Activated naive CD4-positive, alpha-beta T cell treated with anti-CD3 and anti-CD28 coated beads, Interleukin-2, amount 10 ng/mL, durations not matched to agents 7 days and 5 days (primary cell): Measurements from ENCODE around the gene NEK9.

ENCODE experiments used
- CTCF ChIA-PET: fragments of 350-600 bp; sonication (Branson Sonifier 250); formaldehyde crosslinking; loops from one replicate; lab custom pipeline; 2021; ENCODE audit warnings: antibody characterized with exemption; lab: Charles Lee
- DNase-seq: peaks from one replicate; pipeline ENCODE4 v3.0.0-alpha.2; 2020
- H3K27ac Mint-ChIP-seq: one replicate; pipeline ENCODE4 v1.8.0; 2021; ENCODE audit warnings: mild to moderate bottlenecking, moderate library complexity, mixed read lengths
- H3K27me3 Mint-ChIP-seq: one replicate; pipeline ENCODE4 v1.8.0; 2021; ENCODE audit warnings: mild to moderate bottlenecking, mixed read lengths
- H3K36me3 Mint-ChIP-seq: one replicate; pipeline ENCODE4 v1.8.0; 2021; ENCODE audit warnings: mixed read lengths
- H3K4me1 Mint-ChIP-seq: one replicate; pipeline ENCODE4 v1.8.0; 2021; ENCODE audit warnings: mixed read lengths
- H3K4me3 Mint-ChIP-seq: one replicate; pipeline ENCODE4 v1.8.0; 2021; ENCODE audit warnings: mild to moderate bottlenecking, moderate library complexity, mixed read lengths
- H3K9me3 Mint-ChIP-seq: one replicate; pipeline ENCODE4 v1.8.0; 2021; ENCODE audit warnings: mixed read lengths

Gene NEK9

GRCh38 chr14:75126679-75127473 is at the start of gene NEK9:
NEK9 (minus strand) TSS chr14:75127048; CDS start chr14:75126921, 127 bp downstream.
- peak; percentile 94 for DNase-seq
- H3K27me3 Mint-ChIP-seq: no peaks in the 10 kb centered on the region
- no peaks in the 10 kb centered on the region for H3K9me3 Mint-ChIP-seq
- peak within 1 kb of the TSS; percentile 96 for H3K27ac Mint-ChIP-seq
- H3K4me3 Mint-ChIP-seq: peak within 1 kb of the TSS; percentile 97
- peaks cover 41% of the 10 kb centered on the region for H3K4me1 Mint-ChIP-seq
- peaks cover 29% of the 10 kb centered on the region for H3K36me3 Mint-ChIP-seq
- CTCF ChIA-PET: interaction anchor here (1.1 to 8.3 kb wide), 6 partner anchors 38 to 361 kb away, joined by 3 to 100 read pairs (median 6); no protein-coding TSS in a partner anchor

- Mint-ChIP-seq H3K27me3 (peaks cover 14% of the 10 kb centered on the region), H3K4me1 (peaks cover 47% of the 10 kb centered on the region), H3K4me3 (peak within 1 kb of the TSS; percentile 89), H3K27ac (peak within 1 kb of the TSS; percentile 98), H3K36me3 (peaks cover 15% of the 10 kb centered on the region), H3K9me3 (no peaks in the 10 kb centered on the region)
- CTCF ChIA-PET: interaction anchor here (0.6 to 1.6 kb wide), 3 partner anchors 8 to 278 kb away, joined by 3 to 4 read pairs (median 4); no protein-coding TSS in a partner anchor
- peak; percentile 94 for DNase-seq
Measured at GRCh38 chr14:75176142-75176820, 49.4 kb upstream of the NEK9 start, which contains the start of gene TMED10. TMED10 (minus strand) TSS chr14:75176612; CDS start chr14:75176579, 33 bp downstream.

- Mint-ChIP-seq H3K4me3 (peak overlapping the region; percentile 89), H3K4me1 (peaks cover 50% of the 10 kb centered on the region), H3K36me3 (peaks cover 18% of the 10 kb centered on the region), H3K27ac (peak overlapping the region; percentile 98), H3K9me3 (no peaks in the 10 kb centered on the region), H3K27me3 (peaks cover 9% of the 10 kb centered on the region)
- DNase-seq: no peak
- CTCF ChIA-PET: interaction anchor here (0.6 to 1.6 kb wide), 3 partner anchors 9 to 278 kb away, joined by 3 to 4 read pairs (median 4); no protein-coding TSS in a partner anchor
Measured at GRCh38 chr14:75175677-75176141, 48.9 kb upstream of the NEK9 start.

GRCh38 chr14:75174066-75174465 is 47.2 kb upstream of the NEK9 start:
- peaks cover 52% of the 10 kb centered on the region for H3K4me1 Mint-ChIP-seq
- no peak for DNase-seq

GRCh38 chr14:75170772-75171171 is 43.9 kb upstream of the NEK9 start:
- Mint-ChIP-seq H3K4me1 (peaks cover 49% of the 10 kb centered on the region), H3K27me3 (no peaks in the 10 kb centered on the region), H3K4me3 (no peak overlapping the region), H3K9me3 (no peaks in the 10 kb centered on the region), H3K36me3 (peaks cover 21% of the 10 kb centered on the region), H3K27ac (no peak overlapping the region)
- no peak for DNase-seq
- CTCF ChIA-PET: no interaction called here

More at GRCh38 chr14:75174066-75174465, 47.2 kb upstream of the NEK9 start:
- Mint-ChIP-seq H3K9me3 (no peaks in the 10 kb centered on the region), H3K27ac (no peak overlapping the region), H3K27me3 (peaks cover 4% of the 10 kb centered on the region), H3K4me3 (peak overlapping the region; percentile 55), H3K36me3 (peaks cover 18% of the 10 kb centered on the region)
- CTCF ChIA-PET: no interaction called here

- no peaks in the 10 kb centered on the region for H3K27me3 Mint-ChIP-seq
- CTCF ChIA-PET: no interaction called here
- no peak for DNase-seq
- H3K4me1 Mint-ChIP-seq: peaks cover 30% of the 10 kb centered on the region
- no peak overlapping the region for H3K4me3 Mint-ChIP-seq
- H3K9me3 Mint-ChIP-seq: no peaks in the 10 kb centered on the region
- H3K36me3 Mint-ChIP-seq: peaks cover 13% of the 10 kb centered on the region
- no peak overlapping the region for H3K27ac Mint-ChIP-seq
Measured at GRCh38 chr14:75168586-75169335, 41.9 kb upstream of the NEK9 start.

GRCh38 chr14:75167325-75167724 is 40.5 kb upstream of the NEK9 start:
- peaks cover 11% of the 10 kb centered on the region for H3K36me3 Mint-ChIP-seq
- no peaks in the 10 kb centered on the region for H3K9me3 Mint-ChIP-seq
- DNase-seq: no peak
- CTCF ChIA-PET: interaction anchor here (0.5 kb wide), 1 partner anchor 110 kb away, joined by 3 read pairs; no protein-coding TSS in a partner anchor
- H3K27ac Mint-ChIP-seq: no peak overlapping the region
- no peak overlapping the region for H3K4me3 Mint-ChIP-seq
- H3K27me3 Mint-ChIP-seq: no peaks in the 10 kb centered on the region
- peaks cover 21% of the 10 kb centered on the region for H3K4me1 Mint-ChIP-seq

GRCh38 chr14:75165586-75166391 is 38.9 kb upstream of the NEK9 start:
- Mint-ChIP-seq H3K9me3 (no peaks in the 10 kb centered on the region), H3K4me3 (no peak overlapping the region), H3K36me3 (peaks cover 7% of the 10 kb centered on the region), H3K27me3 (no peaks in the 10 kb centered on the region), H3K27ac (no peak overlapping the region), H3K4me1 (peaks cover 19% of the 10 kb centered on the region)
- CTCF ChIA-PET: no interaction called here
- no peak for DNase-seq

- CTCF ChIA-PET: interaction anchor here (1.4 kb wide), 1 partner anchor 31 kb away, joined by 5 read pairs; no protein-coding TSS in a partner anchor
- H3K4me3 Mint-ChIP-seq: no peak overlapping the region
Measured at GRCh38 chr14:75164809-75165208, 38.0 kb upstream of the NEK9 start.

GRCh38 chr14:75163677-75164076 is 36.8 kb upstream of the NEK9 start:
- no peak for DNase-seq
- Mint-ChIP-seq H3K27ac (no peak overlapping the region), H3K27me3 (no peaks in the 10 kb centered on the region), H3K36me3 (peaks cover 7% of the 10 kb centered on the region), H3K4me1 (peaks cover 31% of the 10 kb centered on the region), H3K9me3 (no peaks in the 10 kb centered on the region), H3K4me3 (no peak overlapping the region)
- CTCF ChIA-PET: interaction anchor here (1.4 kb wide), 1 partner anchor 29 kb away, joined by 5 read pairs; no protein-coding TSS in a partner anchor

More at GRCh38 chr14:75164809-75165208, 38.0 kb upstream of the NEK9 start:
- no peak for DNase-seq
- H3K9me3 Mint-ChIP-seq: no peaks in the 10 kb centered on the region
- peaks cover 27% of the 10 kb centered on the region for H3K4me1 Mint-ChIP-seq
- no peaks in the 10 kb centered on the region for H3K27me3 Mint-ChIP-seq
- peaks cover 8% of the 10 kb centered on the region for H3K36me3 Mint-ChIP-seq
- no peak overlapping the region for H3K27ac Mint-ChIP-seq

- H3K27ac Mint-ChIP-seq: no peak overlapping the region
- H3K36me3 Mint-ChIP-seq: peaks cover 6% of the 10 kb centered on the region
- DNase-seq: no peak
- peaks cover 30% of the 10 kb centered on the region for H3K4me1 Mint-ChIP-seq
- CTCF ChIA-PET: no interaction called here
- H3K27me3 Mint-ChIP-seq: no peaks in the 10 kb centered on the region
- H3K9me3 Mint-ChIP-seq: no peaks in the 10 kb centered on the region
- H3K4me3 Mint-ChIP-seq: no peak overlapping the region
Measured at GRCh38 chr14:75162631-75163030, 35.8 kb upstream of the NEK9 start.

- Mint-ChIP-seq H3K4me3 (no peak overlapping the region), H3K36me3 (peaks cover 10% of the 10 kb centered on the region), H3K27ac (peak overlapping the region; percentile 9), H3K27me3 (no peaks in the 10 kb centered on the region), H3K9me3 (no peaks in the 10 kb centered on the region), H3K4me1 (peaks cover 51% of the 10 kb centered on the region)
- CTCF ChIA-PET: no interaction called here
- DNase-seq: no peak
Measured at GRCh38 chr14:75158843-75159614, 32.2 kb upstream of the NEK9 start.
